GM18502 (cell line): ENCODE measurements around the gene TSPAN8.
"Not testable (repeated sequence)": the region's sequence is repeated elsewhere in the genome, so short reads cannot be mapped to it uniquely, and the experiment has no call there.

ENCODE experiments used
- ATAC-seq: cut with Tn5 transposase; IDR thresholded peaks from one replicate; pipeline ENCODE4 v1.9.1; 2021; ENCODE audit warnings: mild to moderate bottlenecking; ENCODE audit not compliant: unreplicated experiment, poor library complexity

The TSPAN8 gene

GRCh38 chr12:71164568-71165197, 6.9 kb upstream of the TSPAN8 start:
- no peak for ATAC-seq

- no peak for ATAC-seq
These were observed 6.4 kb upstream of the TSPAN8 start for GRCh38 chr12:71164166-71164565.

GRCh38 chr12:71162832-71163763, 5.3 kb upstream of the TSPAN8 start:
- no peak for ATAC-seq

GRCh38 chr12:71161591-71161990, 3.8 kb upstream of the TSPAN8 start:
- ATAC-seq = no peak

GRCh38 chr12:71160585-71160984, 2.8 kb upstream of the TSPAN8 start:
- ATAC-seq = no peak

GRCh38 chr12:71159878-71160277, 2.1 kb upstream of the TSPAN8 start:
- ATAC-seq = no peak

GRCh38 chr12:71159264-71159663, 1.5 kb upstream of the TSPAN8 start:
- ATAC-seq = no peak

GRCh38 chr12:71158361-71158882, 623 bp upstream of the TSPAN8 start:
- ATAC-seq = no peak

GRCh38 chr12:71155225-71155624, 2.6 kb downstream of the TSPAN8 start:
- no peak for ATAC-seq

- no peak for ATAC-seq
These were observed 4.9 kb downstream of the TSPAN8 start for GRCh38 chr12:71152851-71153250.

- ATAC-seq = not testable (repeated sequence)
These were observed 7.8 kb downstream of the TSPAN8 start for GRCh38 chr12:71150041-71150440.

GRCh38 chr12:71144682-71145081, 13.1 kb downstream of the TSPAN8 start:
- ATAC-seq = no peak

GRCh38 chr12:71142956-71143355, 14.8 kb downstream of the TSPAN8 start:
- no peak for ATAC-seq

- ATAC-seq = no peak
These were observed 15.8 kb downstream of the TSPAN8 start for GRCh38 chr12:71142016-71142415.

GRCh38 chr12:71141378-71141926, 16.3 kb downstream of the TSPAN8 start:
- ATAC-seq = no peak

- ATAC-seq = no peak
These were observed 18.6 kb downstream of the TSPAN8 start for GRCh38 chr12:71139153-71139735.

- no peak for ATAC-seq
These were observed 19.8 kb downstream of the TSPAN8 start for GRCh38 chr12:71138011-71138410.

GRCh38 chr12:71135812-71136176, 22.0 kb downstream of the TSPAN8 start:
- no peak for ATAC-seq

- ATAC-seq = no peak
These were observed 22.6 kb downstream of the TSPAN8 start for GRCh38 chr12:71135077-71135811.

- no peak for ATAC-seq
These were observed 23.4 kb downstream of the TSPAN8 start for GRCh38 chr12:71134405-71134804.
